Fibroblast of the aortic adventitia (primary cell): ENCODE data around the gene GDPD5. TPM values are rescaled to one million over a fixed set of nuclear protein-coding genes. Genes with fewer than 3 reads are reported as not detected.

ENCODE experiments used
- DNase-seq: peaks from one replicate; pipeline ENCODE4 v3.0.0-alpha.2; 2010; ENCODE audit warnings: low read depth
- H3K4me3 ChIP-seq: 2 replicates; pipeline ENCODE4 v1.5.1; 2011; ENCODE audit warnings: low read depth, mild to moderate bottlenecking, control low read depth, low read length, moderate library complexity
- CTCF ChIP-seq: IDR thresholded peaks from 2 replicates; pipeline ENCODE4 v1.5.1; 2011; ENCODE audit warnings: mild to moderate bottlenecking, low read length, control low read depth, inconsistent platforms; ENCODE audit not compliant: insufficient read depth
- total RNA-seq: library from RNA; depleted of rRNA; stranded (reverse); fragments of >200 nt; gene quantifications from 2 replicates; pipeline ENCODE4 v1.2.3, GENCODE V29; 2012; ENCODE audit warnings: low replicate concordance

The GDPD5 gene
- total RNA-seq, 1 donor, result 5.3 TPM

- TF ChIP-seq CTCF, result no peak
- peak; percentile 99 for DNase-seq
- H3K4me3 ChIP-seq, result no peak overlapping the region
Measured at GRCh38 chr11:75499423-75500190, 26.1 kb downstream of the GDPD5 start.

GRCh38 chr11:75498556-75499255, 27.0 kb downstream of the GDPD5 start:
- H3K4me3 ChIP-seq, result peak overlapping the region; percentile 10
- DNase-seq, result peak; percentile 62
- TF ChIP-seq CTCF, result no peak

- DNase-seq, result no peak
- no peak for TF ChIP-seq CTCF
- H3K4me3 ChIP-seq, result no peak overlapping the region
Measured at GRCh38 chr11:75497788-75498409, 27.8 kb downstream of the GDPD5 start.

- H3K4me3 ChIP-seq, result no peak overlapping the region
- no peak for DNase-seq
- TF ChIP-seq CTCF, result no peak
Measured at GRCh38 chr11:75496305-75496752, 29.4 kb downstream of the GDPD5 start.

GRCh38 chr11:75495749-75496304, 29.9 kb downstream of the GDPD5 start:
- DNase-seq, result no peak
- no peak overlapping the region for H3K4me3 ChIP-seq
- TF ChIP-seq CTCF, result no peak

- TF ChIP-seq CTCF, result no peak
- DNase-seq, result no peak
- no peak overlapping the region for H3K4me3 ChIP-seq
Measured at GRCh38 chr11:75493626-75494025, 32.1 kb downstream of the GDPD5 start.
